OCI-LY7 (cell line): ENCODE measurements around the gene GDPD3.
A peak's percentile ranks its signal among the peaks of the same experiment; 100 is the strongest.

Source experiments
- CTCF ChIP-seq: fragments of 200-600 bp; sonication (generic); conservative IDR thresholded peaks from 2 replicates; pipeline ENCODE4 v1.5.1; 2014; ENCODE audit warnings: mild to moderate bottlenecking, antibody characterized with exemption, low read length, moderate library complexity, mixed read lengths
- EZH2phosphoT487 ChIP-seq: fragments of 200-600 bp; sonication (generic); IDR thresholded peaks from 2 replicates; pipeline ENCODE4 v1.6.1; 2018; ENCODE audit warnings: low read depth, borderline replicate concordance, mild to moderate bottlenecking, mixed run types, antibody characterized with exemption, low read length, moderate library complexity, mixed read lengths

- peak; percentile 85 for TF ChIP-seq CTCF
- no peak for TF ChIP-seq EZH2phosphoT487
These were observed 58.3 kb downstream of the GDPD3 start for GRCh38 chr16:30054959-30055553.
